Liver (tissue), 3 donors: ENCODE measurements around the gene TRMT1.

Source experiments
- EGR1 ChIP-seq, 2 donors: IDR thresholded peaks; 2 replicates each; pipeline ENCODE4 v1.6.1; 2016 to 2018; ENCODE audit warnings: antibody characterized with exemption in 2 of 2, low read depth in 2 of 2
- GABPA ChIP-seq, 2 donors: IDR thresholded peaks in 1 of 2; conservative IDR thresholded peaks in 1 of 2; 2 replicates each; pipeline ENCODE4 v1.6.1; 2016; ENCODE audit warnings: antibody characterized with exemption in 2 of 2, mild to moderate bottlenecking in 1 of 2, moderate library complexity in 1 of 2
- JUND ChIP-seq, 2 donors: IDR thresholded peaks; 2 replicates each; pipeline ENCODE4 v1.6.1; 2016; ENCODE audit warnings: antibody characterized with exemption in 2 of 2
- RXRA ChIP-seq, 2 donors: IDR thresholded peaks; 2 replicates each; pipeline ENCODE4 v1.6.1; 2017 to 2018; ENCODE audit warnings: antibody characterized with exemption in 2 of 2, mild to moderate bottlenecking in 1 of 2
- SP1 ChIP-seq: IDR thresholded peaks from 2 replicates; pipeline ENCODE4 v1.6.1; 2018; ENCODE audit warnings: antibody characterized with exemption, mild to moderate bottlenecking
- TAF1 ChIP-seq: conservative IDR thresholded peaks from 2 replicates; pipeline ENCODE4 v1.6.1; 2016; ENCODE audit warnings: antibody characterized with exemption, mild to moderate bottlenecking
- YY1 ChIP-seq: IDR thresholded peaks from 2 replicates; pipeline ENCODE4 v1.6.1; 2016; ENCODE audit warnings: antibody characterized with exemption, mild to moderate bottlenecking
- TF ChIP-seq, protein P1 (sequence below): fragments of 150-350 bp; IDR thresholded peaks from 2 replicates; pipeline ENCODE4 v1.5.1; 2017; ENCODE audit warnings: improper control_type of control experiment, low read depth, low read length; ENCODE audit not compliant: missing input control
- TF ChIP-seq, protein P2 (sequence below): IDR thresholded peaks from 2 replicates; pipeline ENCODE4 v1.6.1; 2016; ENCODE audit warnings: antibody characterized with exemption
- TF ChIP-seq, protein P3 (sequence below): IDR thresholded peaks from 2 replicates; pipeline ENCODE4 v1.6.1; 2016; ENCODE audit warnings: antibody characterized with exemption
- TF ChIP-seq, protein P4 (sequence below): IDR thresholded peaks from 2 replicates; pipeline ENCODE4 v1.6.1; 2016; ENCODE audit warnings: antibody characterized with exemption, mild to moderate bottlenecking
- TF ChIP-seq, protein P5 (sequence below): IDR thresholded peaks from 2 replicates; pipeline ENCODE4 v1.6.1; 2016; ENCODE audit warnings: antibody characterized with exemption
- donor health status: healthy.
- donor health status: healthy.

DNA sequence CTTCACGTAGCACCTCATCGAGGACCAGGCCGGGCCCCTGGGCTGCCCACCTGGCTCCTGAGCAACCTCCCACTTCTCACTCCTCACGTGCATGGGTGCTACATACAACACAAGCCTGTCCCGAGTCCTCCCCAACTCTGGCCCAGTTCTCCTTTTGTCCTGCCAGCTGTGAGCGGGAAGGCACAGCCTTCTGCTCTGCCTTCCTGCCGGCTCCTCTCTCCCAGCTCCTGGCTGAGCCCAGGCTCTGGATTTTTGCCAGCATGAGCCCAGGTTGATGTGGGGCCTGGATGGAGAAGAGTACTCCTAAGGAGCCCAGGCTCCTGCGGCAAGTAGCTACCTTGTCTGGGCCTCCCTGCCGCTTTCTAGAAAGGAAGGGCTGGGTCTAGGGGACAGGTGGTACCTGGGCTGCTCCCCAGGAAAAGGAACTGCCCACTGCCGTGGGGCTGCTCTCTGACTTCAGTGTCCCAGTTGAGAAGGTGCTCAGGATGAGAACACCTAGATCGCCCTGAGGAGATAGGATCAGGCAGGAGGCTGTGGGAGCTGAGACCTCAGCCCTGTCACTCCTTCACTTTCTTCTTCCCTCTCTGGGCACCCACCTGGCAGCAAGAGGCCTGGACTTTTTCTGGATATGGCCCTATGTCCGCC, 37.5 kb downstream of the TRMT1 start:
- TF ChIP-seq, protein P1, sequence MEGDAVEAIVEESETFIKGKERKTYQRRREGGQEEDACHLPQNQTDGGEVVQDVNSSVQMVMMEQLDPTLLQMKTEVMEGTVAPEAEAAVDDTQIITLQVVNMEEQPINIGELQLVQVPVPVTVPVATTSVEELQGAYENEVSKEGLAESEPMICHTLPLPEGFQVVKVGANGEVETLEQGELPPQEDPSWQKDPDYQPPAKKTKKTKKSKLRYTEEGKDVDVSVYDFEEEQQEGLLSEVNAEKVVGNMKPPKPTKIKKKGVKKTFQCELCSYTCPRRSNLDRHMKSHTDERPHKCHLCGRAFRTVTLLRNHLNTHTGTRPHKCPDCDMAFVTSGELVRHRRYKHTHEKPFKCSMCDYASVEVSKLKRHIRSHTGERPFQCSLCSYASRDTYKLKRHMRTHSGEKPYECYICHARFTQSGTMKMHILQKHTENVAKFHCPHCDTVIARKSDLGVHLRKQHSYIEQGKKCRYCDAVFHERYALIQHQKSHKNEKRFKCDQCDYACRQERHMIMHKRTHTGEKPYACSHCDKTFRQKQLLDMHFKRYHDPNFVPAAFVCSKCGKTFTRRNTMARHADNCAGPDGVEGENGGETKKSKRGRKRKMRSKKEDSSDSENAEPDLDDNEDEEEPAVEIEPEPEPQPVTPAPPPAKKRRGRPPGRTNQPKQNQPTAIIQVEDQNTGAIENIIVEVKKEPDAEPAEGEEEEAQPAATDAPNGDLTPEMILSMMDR, result no peak
- TF ChIP-seq YY1 (no peak), GABPA (IDR thresholded peaks at IDR 0.05 in 1 of 2, conservative IDR thresholded peaks at IDR 0.05 in 1 of 2) (no peak), JUND (IDR thresholded peaks at IDR 0.05) (no peak), TAF1 (no peak), RXRA (IDR thresholded peaks at IDR 0.05) (no peak), SP1 (no peak), EGR1 (IDR thresholded peaks at IDR 0.05; ENCODE audit: low read depth in 2 of 2) (no peak)
- TF ChIP-seq, protein P2, sequence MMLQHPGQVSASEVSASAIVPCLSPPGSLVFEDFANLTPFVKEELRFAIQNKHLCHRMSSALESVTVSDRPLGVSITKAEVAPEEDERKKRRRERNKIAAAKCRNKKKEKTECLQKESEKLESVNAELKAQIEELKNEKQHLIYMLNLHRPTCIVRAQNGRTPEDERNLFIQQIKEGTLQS, result no peak
- TF ChIP-seq, protein P3, sequence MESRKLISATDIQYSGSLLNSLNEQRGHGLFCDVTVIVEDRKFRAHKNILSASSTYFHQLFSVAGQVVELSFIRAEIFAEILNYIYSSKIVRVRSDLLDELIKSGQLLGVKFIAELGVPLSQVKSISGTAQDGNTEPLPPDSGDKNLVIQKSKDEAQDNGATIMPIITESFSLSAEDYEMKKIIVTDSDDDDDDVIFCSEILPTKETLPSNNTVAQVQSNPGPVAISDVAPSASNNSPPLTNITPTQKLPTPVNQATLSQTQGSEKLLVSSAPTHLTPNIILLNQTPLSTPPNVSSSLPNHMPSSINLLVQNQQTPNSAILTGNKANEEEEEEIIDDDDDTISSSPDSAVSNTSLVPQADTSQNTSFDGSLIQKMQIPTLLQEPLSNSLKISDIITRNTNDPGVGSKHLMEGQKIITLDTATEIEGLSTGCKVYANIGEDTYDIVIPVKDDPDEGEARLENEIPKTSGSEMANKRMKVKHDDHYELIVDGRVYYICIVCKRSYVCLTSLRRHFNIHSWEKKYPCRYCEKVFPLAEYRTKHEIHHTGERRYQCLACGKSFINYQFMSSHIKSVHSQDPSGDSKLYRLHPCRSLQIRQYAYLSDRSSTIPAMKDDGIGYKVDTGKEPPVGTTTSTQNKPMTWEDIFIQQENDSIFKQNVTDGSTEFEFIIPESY, result no peak
- TF ChIP-seq, protein P4, sequence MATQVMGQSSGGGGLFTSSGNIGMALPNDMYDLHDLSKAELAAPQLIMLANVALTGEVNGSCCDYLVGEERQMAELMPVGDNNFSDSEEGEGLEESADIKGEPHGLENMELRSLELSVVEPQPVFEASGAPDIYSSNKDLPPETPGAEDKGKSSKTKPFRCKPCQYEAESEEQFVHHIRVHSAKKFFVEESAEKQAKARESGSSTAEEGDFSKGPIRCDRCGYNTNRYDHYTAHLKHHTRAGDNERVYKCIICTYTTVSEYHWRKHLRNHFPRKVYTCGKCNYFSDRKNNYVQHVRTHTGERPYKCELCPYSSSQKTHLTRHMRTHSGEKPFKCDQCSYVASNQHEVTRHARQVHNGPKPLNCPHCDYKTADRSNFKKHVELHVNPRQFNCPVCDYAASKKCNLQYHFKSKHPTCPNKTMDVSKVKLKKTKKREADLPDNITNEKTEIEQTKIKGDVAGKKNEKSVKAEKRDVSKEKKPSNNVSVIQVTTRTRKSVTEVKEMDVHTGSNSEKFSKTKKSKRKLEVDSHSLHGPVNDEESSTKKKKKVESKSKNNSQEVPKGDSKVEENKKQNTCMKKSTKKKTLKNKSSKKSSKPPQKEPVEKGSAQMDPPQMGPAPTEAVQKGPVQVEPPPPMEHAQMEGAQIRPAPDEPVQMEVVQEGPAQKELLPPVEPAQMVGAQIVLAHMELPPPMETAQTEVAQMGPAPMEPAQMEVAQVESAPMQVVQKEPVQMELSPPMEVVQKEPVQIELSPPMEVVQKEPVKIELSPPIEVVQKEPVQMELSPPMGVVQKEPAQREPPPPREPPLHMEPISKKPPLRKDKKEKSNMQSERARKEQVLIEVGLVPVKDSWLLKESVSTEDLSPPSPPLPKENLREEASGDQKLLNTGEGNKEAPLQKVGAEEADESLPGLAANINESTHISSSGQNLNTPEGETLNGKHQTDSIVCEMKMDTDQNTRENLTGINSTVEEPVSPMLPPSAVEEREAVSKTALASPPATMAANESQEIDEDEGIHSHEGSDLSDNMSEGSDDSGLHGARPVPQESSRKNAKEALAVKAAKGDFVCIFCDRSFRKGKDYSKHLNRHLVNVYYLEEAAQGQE, result no peak
- TF ChIP-seq, protein P5, sequence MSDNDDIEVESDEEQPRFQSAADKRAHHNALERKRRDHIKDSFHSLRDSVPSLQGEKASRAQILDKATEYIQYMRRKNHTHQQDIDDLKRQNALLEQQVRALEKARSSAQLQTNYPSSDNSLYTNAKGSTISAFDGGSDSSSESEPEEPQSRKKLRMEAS, result no peak
